C4-2B (cell line): ENCODE results near the gene BTNL3.

Source experiments
- H3K27ac ChIP-seq: fragments of 450-650 bp; 2 replicates; pipeline ENCODE4 v1.5.1; 2017
- ZFX ChIP-seq: fragments of 450-650 bp; IDR thresholded peaks from 2 replicates; pipeline ENCODE4 v1.6.1; 2017
- TF ChIP-seq, protein P1 (sequence below): fragments of 450-650 bp; conservative IDR thresholded peaks from 2 replicates; pipeline ENCODE4 v1.5.1; 2017; ENCODE audit warnings: mild to moderate bottlenecking

BTNL3 gene

DNA sequence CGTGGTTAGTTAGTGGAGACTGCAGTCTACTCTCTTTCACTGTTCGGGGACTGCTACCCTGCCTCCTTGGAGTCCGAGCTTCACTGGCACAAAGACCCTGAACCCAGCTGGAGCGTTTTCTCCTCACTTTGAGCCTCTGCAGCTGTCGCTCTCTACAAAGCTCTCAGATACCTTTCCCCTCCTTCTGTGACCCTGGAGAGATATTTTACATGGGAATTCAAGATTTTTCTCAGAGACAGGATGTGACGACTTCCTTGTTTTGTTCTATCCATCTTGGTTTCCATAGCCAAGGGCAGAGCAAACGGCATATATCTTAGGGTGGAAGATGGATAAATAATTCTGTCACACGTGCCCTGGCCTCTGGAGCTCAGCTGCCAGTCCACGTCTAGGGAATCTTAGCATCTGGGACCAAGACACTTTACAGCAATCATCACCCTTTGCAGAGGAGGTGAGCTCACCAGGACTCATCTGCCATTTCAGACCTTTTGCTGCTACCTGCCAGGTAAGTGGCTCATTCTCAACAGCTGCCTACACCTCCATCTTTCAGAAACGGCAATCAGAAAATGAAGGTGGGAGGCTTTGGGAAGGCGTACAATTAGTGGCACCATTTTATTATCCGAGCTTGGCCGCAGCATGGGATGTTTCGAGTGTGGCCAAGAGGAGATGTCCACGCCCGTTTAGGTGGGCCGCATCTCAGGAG is 51.4 kb downstream of the BTNL3 start, which contains the start of gene BTNL9:
BTNL9 (plus strand) TSS at position 336 of the 700 bp plus-strand sequence. CDS start 5,224 bp downstream, outside the sequence.
- TF ChIP-seq, protein P1, sequence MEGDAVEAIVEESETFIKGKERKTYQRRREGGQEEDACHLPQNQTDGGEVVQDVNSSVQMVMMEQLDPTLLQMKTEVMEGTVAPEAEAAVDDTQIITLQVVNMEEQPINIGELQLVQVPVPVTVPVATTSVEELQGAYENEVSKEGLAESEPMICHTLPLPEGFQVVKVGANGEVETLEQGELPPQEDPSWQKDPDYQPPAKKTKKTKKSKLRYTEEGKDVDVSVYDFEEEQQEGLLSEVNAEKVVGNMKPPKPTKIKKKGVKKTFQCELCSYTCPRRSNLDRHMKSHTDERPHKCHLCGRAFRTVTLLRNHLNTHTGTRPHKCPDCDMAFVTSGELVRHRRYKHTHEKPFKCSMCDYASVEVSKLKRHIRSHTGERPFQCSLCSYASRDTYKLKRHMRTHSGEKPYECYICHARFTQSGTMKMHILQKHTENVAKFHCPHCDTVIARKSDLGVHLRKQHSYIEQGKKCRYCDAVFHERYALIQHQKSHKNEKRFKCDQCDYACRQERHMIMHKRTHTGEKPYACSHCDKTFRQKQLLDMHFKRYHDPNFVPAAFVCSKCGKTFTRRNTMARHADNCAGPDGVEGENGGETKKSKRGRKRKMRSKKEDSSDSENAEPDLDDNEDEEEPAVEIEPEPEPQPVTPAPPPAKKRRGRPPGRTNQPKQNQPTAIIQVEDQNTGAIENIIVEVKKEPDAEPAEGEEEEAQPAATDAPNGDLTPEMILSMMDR, result no peak
- TF ChIP-seq ZFX, result no peak
- H3K27ac ChIP-seq, result no peak within 1 kb of the TSS

DNA sequence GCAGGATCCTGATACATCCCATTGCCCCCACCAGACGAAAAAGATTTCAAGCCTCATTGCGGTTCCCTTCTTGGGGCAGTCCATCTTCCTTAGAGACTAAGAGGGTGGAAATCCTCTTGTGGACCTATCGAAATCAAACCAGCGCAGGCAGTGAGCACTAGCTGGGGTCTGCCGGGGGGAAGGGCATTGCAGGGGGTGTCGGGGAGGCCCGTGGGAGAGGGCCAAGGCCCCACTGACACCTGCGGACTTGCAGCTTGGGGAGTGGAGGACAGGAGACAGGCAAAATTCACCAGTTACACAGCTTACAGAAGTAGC is 51.9 kb downstream of the BTNL3 start:
- TF ChIP-seq, protein P1, result no peak
- no peak for TF ChIP-seq ZFX
- H3K27ac ChIP-seq, result no peak overlapping the region

DNA sequence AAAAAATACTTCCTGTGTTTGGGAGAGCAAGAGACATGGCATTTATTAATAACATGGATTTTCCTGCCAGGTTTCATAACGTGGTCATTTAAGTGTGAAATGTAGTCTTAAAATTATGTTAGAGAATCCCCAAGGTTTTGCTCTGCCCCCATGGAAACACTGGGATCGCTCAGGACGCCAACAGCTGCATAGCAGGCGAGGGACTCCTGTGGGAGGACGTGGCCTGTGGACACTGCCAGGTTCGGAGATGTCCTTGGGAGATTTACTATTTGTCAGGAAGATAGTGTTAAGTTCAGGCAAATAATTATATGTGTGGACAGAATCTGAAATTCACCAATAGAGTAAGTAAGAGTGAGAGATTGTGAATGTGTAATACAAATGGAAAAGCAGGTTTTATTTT is 52.4 kb downstream of the BTNL3 start:
- H3K27ac ChIP-seq, result no peak overlapping the region

DNA sequence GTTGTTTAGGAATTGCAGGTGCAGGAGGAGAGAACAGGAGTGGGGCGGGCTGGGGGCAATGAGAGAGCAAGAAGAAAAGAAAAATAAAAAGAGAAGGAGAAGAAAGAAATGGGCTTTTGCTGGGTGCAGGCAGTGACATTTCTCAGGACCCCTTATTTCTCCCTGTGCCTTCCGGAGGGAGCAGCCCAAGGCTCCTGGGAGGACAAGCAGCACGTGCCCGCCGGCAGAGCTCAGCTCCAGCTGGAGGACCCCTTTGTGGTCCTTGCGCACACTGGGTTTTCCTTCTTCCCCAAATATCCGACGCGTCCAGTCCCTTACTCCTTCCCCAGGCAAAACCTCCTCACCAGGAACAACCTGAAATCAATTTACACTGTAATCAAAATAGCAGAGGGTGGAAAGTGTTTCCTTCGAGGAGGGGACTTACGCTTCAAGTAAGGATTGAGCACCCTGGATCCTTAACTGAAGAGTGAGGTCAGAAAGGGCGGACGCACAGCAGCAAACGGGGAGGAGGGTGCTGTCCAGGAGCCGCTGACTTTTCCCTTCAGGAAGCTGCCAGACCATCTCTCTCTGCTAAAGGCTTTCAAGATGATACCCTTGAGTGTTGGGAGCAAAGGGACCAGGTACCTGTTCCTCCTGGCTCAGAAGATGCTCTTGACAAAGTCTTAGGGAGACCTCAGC is 53.5 kb downstream of the BTNL3 start:
- no peak overlapping the region for H3K27ac ChIP-seq
- TF ChIP-seq, protein P1, result no peak
- TF ChIP-seq ZFX, result no peak

More for the DNA sequence above, 52.4 kb downstream of the BTNL3 start:
- TF ChIP-seq, protein P1, result no peak
- no peak for TF ChIP-seq ZFX

DNA sequence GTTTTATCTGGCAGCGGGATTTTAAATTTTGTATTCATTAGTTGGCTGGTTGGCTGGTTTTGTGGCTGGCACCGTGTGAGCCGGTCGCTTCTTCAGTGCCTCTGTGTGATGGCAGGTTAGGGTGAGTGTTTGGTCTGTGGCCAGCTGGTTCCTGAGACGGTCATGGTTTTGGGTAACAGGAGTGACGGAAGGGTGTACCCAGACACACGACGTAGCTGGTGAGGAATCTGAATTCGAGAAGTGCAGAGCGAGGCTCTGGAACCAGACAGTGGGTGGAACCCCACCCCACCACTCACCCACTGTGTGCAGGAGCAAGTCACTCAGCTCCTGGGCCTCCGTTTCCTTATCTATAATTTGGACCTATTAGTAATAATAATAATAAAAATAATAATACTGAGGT is 54.1 kb downstream of the BTNL3 start:
- H3K27ac ChIP-seq, result no peak overlapping the region
- TF ChIP-seq, protein P1, result no peak
- TF ChIP-seq ZFX, result no peak

DNA sequence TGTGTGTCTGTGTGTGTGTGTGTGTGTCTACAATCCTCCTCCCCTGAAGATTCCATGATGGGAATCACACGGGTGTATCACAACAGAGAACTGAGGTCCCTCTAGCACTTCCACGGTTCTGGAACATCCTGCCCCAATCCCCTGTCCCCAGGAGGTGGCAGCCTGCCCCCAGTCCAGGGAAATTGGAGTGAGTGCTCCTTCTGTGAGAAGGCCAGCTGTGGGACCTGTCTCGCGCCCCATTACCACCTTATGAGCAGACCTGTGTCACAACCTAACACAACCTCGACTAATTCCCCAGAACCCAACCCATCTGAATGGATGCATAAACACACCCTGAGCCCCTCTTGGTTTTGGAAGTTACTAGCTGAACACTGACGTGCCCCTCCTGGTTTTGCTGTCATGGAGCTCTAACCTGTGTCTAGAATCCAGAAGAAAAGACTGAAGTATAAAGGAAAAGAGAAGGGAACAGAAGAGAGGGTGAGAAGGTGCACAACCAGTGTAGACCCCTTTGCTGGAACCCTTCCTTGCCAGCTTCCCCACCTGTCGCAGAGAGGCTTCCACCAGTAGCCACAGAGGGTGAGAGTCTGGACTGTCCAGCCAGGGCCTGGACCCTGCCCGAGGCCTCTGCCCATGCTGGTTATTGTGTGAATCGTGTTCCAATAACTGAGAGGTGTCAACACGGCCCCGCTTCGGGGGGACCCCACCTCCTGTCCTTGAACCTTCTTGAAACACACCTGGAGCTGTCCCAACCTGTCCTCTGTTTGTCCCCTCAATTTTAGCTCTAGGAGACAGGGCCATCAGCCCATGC is 54.8 kb downstream of the BTNL3 start:
- no peak for TF ChIP-seq ZFX
- TF ChIP-seq, protein P1, result no peak; the same call in 1 of the 2 replicates
- no peak overlapping the region for H3K27ac ChIP-seq
